G401 (cell line): ENCODE results near the gene PRR5L. TPM values are rescaled to one million over a fixed set of nuclear protein-coding genes. Genes with fewer than 3 reads are reported as not detected.

ENCODE experiments used
- DNase-seq: peaks from one replicate; pipeline ENCODE4 v3.0.0-alpha.2; 2015; ENCODE audit warnings: low spot score
- in situ Hi-C: cut with HindIII; loops from 2 replicates; pipeline ENCODE4 v1.10.0; 2016; ENCODE audit warnings: low sequenced_read_pairs, mixed read lengths
- total RNA-seq: library from RNA; depleted of rRNA; stranded (reverse); fragments of >200 nt; shearing (Covaris generic); gene quantifications from 2 replicates; pipeline ENCODE4 v1.2.3, GENCODE V29; 2014

Gene PRR5L
- total RNA-seq, 1 experiment from 2014 or later, result not detected

- no peak for DNase-seq
- in situ Hi-C loops, result no loop called here
Measured at GRCh38 chr11:36372101-36372771, 76.1 kb downstream of the PRR5L start.

DNA sequence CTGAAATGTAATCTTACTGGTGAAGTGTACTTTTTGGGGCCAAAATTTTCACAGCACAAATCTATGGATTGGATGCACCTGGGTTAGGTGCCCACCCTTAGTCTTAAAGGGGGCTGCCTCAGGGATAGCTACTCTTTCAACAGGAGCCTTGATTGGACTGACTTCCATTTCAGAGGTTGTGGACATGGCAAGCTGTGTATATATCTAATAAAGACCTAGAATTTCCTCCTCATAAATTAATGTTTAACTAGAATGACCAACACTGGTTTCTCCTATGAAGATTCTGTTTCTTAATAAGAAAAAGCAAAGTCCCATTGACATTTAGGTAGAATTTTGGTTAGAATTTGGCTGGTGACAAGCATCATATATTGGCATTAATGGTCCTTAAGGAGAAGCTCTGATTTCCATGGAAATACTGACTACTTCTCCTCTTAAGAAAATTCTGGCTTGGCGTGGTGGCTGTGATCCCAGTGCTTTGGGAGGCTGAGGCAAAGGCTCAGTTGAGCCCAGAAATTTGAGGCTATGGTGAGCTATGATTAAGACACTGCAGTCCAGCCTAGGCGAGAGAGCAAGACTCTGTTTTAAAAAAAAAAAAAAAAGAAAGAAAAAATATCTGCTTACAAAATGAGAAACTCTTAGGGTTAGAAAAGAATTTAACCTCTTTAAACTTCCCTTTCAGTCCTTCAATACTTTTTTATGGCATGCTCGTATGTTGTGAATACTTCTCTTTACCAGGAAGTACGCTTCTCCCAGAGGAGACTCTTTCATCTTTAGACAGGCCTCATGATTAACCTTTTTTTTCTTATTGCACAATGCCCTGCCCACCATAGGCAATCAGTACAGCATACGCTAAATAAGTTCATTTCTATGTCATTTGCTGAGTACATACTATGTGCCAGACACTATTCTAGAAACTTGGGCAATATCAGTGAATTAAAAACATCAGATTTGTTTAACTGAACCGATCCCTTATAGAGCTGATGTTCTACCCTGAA lies 77.2 kb downstream of the PRR5L start:
- in situ Hi-C loops, result no loop called here
- DNase-seq, result no peak

DNA sequence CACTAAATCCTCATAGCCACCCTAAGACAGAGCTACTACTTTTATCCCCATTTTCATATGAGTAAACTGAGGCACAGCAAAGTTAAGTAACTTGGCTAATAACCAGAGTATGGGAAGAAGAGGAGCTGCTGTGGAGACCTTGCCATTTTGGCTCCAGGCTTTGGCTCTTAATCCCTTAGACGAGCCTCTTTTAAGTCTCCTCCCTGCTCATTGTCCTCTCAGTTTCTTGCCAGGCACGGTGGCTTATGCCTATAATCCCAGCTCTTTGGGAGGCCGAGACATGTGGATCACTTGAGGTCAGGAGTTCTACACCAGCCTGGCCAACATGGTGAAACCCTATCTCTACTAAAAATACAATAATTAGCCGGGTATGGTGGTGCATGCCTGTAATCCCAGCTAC lies 78.6 kb downstream of the PRR5L start:
- no peak for DNase-seq
- in situ Hi-C loops, result no loop called here

- DNase-seq, result no peak
- in situ Hi-C loops, result no loop called here
Measured at GRCh38 chr11:36375353-36376008, 79.4 kb downstream of the PRR5L start.

DNA sequence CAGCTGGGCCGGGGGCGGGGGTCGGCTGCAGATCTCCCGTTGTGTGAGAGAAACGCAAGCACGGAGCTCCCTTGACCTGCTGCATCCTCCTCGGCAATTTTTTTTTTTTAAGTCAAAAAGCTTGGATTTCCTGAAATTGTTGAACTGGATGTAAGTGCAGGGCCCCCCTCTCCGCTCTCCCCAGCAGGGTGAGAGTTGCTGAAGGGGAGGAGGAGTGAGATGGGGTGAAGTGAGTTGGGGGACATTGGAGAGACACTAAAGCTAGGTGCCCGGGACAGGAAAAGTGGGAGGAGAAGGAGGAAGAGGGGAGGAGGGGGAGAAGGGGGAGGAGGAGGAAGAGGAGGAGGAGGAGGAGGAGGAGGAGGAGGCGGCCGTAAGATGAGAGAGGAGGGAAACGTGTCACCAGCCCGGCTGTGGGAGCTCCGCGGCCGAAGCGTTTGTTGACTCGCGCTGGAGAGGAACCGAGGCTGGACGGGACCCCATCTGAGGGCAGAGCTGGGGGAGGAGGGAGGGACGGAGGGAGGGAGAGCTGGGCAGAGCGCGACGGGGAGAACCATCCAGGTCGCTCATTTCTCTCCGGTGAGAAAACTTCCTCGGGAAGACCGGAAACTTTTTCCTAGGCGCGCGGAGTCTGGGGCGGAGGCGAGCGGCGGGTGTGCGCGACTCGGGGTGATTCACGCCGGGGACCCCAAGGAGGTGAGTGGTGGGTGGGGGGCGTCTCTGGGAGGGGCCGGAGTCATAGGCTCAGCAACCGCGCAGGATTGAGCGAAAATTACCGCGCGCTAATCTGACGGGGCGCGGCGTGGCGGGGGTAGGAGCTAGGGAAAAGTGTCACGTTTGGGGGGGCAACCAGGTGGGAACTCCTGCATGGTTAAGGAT lies 80.2 kb downstream of the PRR5L start:
- in situ Hi-C loops, result no loop called here
- no peak for DNase-seq

GRCh38 chr11:36376888-36377758 lies 81.0 kb downstream of the PRR5L start:
- no peak for DNase-seq
- in situ Hi-C loops, result no loop called here

DNA sequence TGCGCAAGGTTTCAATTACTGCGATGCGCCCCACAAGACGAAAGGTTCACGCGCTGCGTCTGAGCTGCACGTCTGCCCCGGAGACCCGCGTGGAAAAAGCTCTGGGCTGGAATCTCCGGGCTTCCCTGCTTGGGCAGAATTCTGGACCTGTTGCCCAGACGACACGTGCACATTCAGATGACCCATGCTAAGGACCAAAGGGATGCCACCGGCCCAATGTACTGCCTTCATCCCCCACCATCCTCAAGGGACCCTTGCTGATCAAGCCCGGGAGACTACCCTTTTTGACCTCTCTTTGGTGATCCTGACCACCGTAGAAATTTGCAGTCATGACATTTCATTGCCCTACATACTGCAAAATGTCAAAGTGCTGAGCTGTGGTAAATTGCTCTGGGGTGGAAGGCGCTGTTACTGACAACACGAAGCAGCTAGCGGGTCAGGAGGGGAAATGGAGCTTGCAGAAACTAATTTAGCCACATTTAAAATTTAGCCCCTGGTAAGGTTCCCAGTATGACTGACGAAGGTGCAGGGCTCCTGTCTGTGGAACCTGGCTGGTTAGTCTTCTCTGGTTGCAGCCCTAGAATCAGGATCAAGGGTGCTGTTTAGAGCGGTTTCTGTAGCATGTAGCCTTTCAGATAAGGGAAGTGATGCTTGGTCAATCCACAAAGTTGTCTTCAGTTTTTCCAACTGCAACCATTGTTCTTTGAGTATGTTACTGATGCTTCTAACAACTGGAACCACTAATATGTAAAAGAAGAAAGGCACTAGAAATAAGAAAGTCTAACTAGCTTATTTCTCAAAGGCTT lies 81.9 kb downstream of the PRR5L start:
- DNase-seq, result no peak
- in situ Hi-C loops, result no loop called here

DNA sequence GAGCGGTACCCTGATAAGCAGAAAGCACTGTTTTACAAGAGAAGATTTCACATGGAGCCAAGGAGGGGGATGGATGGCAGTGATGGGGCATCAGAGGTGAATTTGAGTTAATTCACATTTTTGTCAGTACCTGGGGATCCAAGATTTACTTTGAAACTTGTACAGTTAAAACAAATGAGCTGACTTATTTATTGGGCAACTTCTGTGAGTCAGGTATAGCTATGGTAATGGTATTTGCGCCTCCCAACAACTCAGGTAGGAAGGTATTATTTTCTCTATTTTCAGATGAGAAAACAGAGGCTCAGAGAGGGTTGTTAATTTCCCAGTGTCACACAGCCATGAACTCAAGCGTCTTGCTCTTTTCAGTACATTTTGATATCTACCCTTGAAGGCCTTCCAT lies 83.6 kb downstream of the PRR5L start:
- in situ Hi-C loops, result no loop called here

GRCh38 chr11:36380296-36381014 lies 84.4 kb downstream of the PRR5L start:
- in situ Hi-C loops, result no loop called here
- no peak for DNase-seq

More for the DNA sequence above, 83.6 kb downstream of the PRR5L start:
- DNase-seq, result no peak

DNA sequence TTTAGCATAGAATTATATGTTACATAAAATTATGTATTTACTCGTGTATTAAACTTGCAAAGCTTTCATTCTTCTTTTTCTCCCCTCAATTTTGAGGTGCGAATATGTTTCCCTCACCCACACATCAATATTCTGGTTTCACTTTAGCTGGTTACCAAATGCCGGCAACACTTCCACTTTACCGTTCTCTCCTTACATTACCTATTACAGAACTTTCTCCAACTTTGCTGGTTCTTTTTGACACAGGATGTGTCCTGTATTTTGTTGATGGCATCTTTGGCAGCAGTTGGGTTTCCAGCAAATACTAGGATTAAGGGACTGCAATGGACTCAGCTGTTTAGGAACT lies 84.9 kb downstream of the PRR5L start:
- in situ Hi-C loops, result no loop called here
- no peak for DNase-seq

DNA sequence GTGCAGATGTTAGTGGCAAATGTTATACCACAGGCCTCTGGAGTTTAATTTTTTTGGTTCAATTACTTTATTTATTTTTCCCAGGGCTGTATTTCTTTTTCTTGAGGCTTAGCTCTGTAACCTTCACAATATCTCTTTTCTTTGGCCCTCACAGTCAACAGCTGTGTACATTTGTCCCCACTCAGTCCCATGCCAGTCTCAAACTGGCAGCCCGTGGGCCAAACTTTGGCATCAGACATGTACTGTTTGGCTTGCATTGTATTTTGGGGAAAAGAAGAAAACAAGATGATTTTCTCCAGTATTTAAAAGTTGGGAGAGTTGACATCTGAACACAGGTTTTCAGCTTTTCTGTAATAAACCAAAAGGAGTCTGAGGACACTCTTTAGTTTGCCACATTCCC lies 87.1 kb downstream of the PRR5L start:
- in situ Hi-C loops, result no loop called here
- DNase-seq, result no peak

DNA sequence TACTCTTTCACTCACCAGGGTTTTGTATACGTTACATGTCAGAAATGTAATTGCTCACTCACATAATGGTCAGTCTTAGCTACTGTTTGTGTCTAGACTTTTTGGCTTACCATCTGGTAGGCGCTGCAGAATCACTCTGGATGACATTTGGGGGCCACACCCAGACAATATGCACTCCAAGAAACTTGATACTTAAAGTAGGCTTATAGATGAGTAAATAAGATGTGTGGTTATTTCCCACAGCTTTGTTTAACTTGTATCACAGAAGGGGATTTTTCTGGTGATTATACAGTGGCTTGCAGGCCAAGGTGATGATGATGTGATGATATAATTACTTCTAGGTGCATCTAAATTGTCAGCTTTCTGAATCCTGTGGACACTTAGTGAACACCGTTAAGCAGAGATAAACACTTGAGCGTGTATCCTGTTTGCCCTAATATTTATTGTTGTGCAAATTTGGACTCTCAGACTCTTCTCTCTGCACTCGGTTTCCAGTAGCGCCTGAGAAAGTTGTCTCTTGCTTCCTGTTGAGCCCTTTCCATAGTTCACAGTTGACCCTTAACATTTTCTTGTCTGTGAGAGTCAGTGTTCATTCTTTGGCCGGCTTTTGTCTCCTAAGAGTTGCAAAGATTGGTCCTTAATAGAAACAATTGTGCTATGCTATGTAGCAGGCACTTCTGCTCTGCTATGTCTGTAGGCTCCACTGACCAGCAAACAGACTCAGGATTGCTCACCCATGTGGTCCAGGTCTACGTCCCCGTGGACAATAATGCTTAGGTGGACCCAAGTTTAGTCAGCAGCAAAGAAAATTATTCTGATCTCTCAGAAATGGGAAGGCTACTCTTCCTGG lies 89.3 kb downstream of the PRR5L start:
- DNase-seq, result no peak
- in situ Hi-C loops, result no loop called here

GRCh38 chr11:36386411-36386810 lies 90.3 kb downstream of the PRR5L start:
- no peak for DNase-seq
- in situ Hi-C loops, result no loop called here

GRCh38 chr11:36388071-36388470 lies 92.0 kb downstream of the PRR5L start:
- no peak for DNase-seq
- in situ Hi-C loops, result no loop called here

DNA sequence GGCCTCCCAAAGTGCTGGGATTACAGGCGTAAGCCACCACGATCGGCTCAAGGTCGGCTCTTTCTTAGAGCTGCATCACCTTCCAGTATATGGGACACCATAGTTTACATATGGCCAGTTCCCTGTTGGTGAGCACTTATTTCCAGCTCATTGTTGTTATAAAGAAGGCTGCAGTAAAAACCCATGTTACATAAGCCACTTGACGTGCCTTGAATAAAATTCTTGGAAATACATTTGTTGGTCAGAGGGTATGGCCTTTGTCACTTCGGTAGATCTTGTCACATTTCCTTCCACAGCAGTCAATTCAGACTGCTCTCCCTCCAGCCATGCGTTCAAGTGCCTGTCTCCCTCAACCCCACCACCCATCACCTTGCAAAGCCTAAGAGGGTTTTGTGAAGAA lies 92.9 kb downstream of the PRR5L start:
- in situ Hi-C loops, result no loop called here
- no peak for DNase-seq

DNA sequence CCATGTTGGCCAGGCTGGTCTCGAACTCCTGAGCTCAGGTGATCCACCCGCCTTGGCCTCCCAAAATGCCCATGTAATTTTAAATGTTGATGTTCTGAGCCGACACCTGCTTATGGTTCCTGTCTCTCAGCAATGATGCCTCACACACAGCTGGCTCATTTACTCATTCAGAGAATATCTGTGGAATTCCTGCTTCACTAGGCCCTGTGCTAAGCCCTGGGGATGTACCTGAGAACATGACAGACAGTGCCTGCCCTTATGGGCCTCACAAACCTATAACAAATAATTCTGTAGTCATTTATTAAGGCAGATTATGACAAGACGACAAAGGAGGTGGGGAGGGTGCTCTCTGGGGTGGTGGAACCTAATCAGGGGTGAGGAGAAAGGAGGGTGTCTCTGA lies 93.7 kb downstream of the PRR5L start:
- in situ Hi-C loops, result no loop called here

More for the DNA sequence above, 93.7 kb downstream of the PRR5L start:
- no peak for DNase-seq
